ENCODE measurements around the gene CFAP46. TPM values are rescaled to one million over a fixed set of nuclear protein-coding genes. Genes with fewer than 3 reads are reported as not detected.

The CFAP46 gene
- total RNA-seq, 2 experiments from 2014 or later = 0.34 TPM; not detected in 1

- ChIA-PET CTCF (no interaction called here), POLR2A (no interaction called here)
- no peaks in the 10 kb centered on the region for H3K9me3 Mint-ChIP-seq
- H3K27me3 Mint-ChIP-seq = peaks cover 5% of the 10 kb centered on the region
- ATAC-seq = no peak
- H3K4me1 Mint-ChIP-seq (ENCODE audit: low read depth) = peaks cover 3% of the 10 kb centered on the region
- DNase-seq = no peak
- TF ChIP-seq, protein P1, sequence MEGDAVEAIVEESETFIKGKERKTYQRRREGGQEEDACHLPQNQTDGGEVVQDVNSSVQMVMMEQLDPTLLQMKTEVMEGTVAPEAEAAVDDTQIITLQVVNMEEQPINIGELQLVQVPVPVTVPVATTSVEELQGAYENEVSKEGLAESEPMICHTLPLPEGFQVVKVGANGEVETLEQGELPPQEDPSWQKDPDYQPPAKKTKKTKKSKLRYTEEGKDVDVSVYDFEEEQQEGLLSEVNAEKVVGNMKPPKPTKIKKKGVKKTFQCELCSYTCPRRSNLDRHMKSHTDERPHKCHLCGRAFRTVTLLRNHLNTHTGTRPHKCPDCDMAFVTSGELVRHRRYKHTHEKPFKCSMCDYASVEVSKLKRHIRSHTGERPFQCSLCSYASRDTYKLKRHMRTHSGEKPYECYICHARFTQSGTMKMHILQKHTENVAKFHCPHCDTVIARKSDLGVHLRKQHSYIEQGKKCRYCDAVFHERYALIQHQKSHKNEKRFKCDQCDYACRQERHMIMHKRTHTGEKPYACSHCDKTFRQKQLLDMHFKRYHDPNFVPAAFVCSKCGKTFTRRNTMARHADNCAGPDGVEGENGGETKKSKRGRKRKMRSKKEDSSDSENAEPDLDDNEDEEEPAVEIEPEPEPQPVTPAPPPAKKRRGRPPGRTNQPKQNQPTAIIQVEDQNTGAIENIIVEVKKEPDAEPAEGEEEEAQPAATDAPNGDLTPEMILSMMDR (IDR thresholded peaks at IDR 0.05) = no peak
- no peaks in the 10 kb centered on the region for H3K36me3 Mint-ChIP-seq (ENCODE audit: low read depth)
- intact Hi-C loops (cut with micrococcal nuclease) = no loop called here
- H3K27ac Mint-ChIP-seq = no peak overlapping the region
- no peak overlapping the region for H3K4me3 Mint-ChIP-seq
Observed at GRCh38 chr10:132866601-132867381, 75.6 kb downstream of the CFAP46 start.

GRCh38 chr10:132865851-132866600, 76.3 kb downstream of the CFAP46 start:
- DNase-seq = no peak
- POLR2A ChIA-PET = no interaction called here
- CTCF ChIA-PET = no interaction called here
- H3K9me3 Mint-ChIP-seq = no peaks in the 10 kb centered on the region
- intact Hi-C loops (cut with micrococcal nuclease) = no loop called here
- no peak overlapping the region for H3K27ac Mint-ChIP-seq
- no peaks in the 10 kb centered on the region for H3K36me3 Mint-ChIP-seq (ENCODE audit: low read depth)
- no peak for ATAC-seq
- TF ChIP-seq, protein P1 (IDR thresholded peaks at IDR 0.05) = no peak
- peaks cover 3% of the 10 kb centered on the region for H3K4me1 Mint-ChIP-seq (ENCODE audit: low read depth)
- H3K27me3 Mint-ChIP-seq = peaks cover 4% of the 10 kb centered on the region
- H3K4me3 Mint-ChIP-seq = no peak overlapping the region

- no peaks in the 10 kb centered on the region for H3K36me3 Mint-ChIP-seq (ENCODE audit: low read depth)
- DNase-seq (no peak), ATAC-seq (no peak)
- peaks cover 3% of the 10 kb centered on the region for H3K4me1 Mint-ChIP-seq (ENCODE audit: low read depth)
- no peak overlapping the region for H3K4me3 Mint-ChIP-seq
- CTCF ChIA-PET = no interaction called here
- TF ChIP-seq, protein P1 (IDR thresholded peaks at IDR 0.05) = no peak
- H3K27ac Mint-ChIP-seq = no peak overlapping the region
- POLR2A ChIA-PET = no interaction called here
- H3K9me3 Mint-ChIP-seq = no peaks in the 10 kb centered on the region
- peaks cover 4% of the 10 kb centered on the region for H3K27me3 Mint-ChIP-seq
- intact Hi-C loops (cut with micrococcal nuclease) = no loop called here
Observed at GRCh38 chr10:132865171-132865631, 77.2 kb downstream of the CFAP46 start.

GRCh38 chr10:132862485-132863420, 79.6 kb downstream of the CFAP46 start:
- Mint-ChIP-seq H3K4me3 (no peak overlapping the region), H3K36me3 (ENCODE audit: low read depth) (no peaks in the 10 kb centered on the region), H3K4me1 (ENCODE audit: low read depth) (peaks cover 3% of the 10 kb centered on the region), H3K27me3 (peaks cover 6% of the 10 kb centered on the region), H3K27ac (no peak overlapping the region), H3K9me3 (no peaks in the 10 kb centered on the region)
- POLR2A ChIA-PET = no interaction called here
- ATAC-seq = no peak
- intact Hi-C loops (cut with micrococcal nuclease) = no loop called here
- DNase-seq = no peak
- TF ChIP-seq, protein P1 (IDR thresholded peaks at IDR 0.05) = no peak
- CTCF ChIA-PET = no interaction called here

Data from activated CD8-positive, alpha-beta T cell treated with anti-CD3 and anti-CD28 coated beads for 36 hours (primary cell).